GM12875 (cell line): ENCODE results near the gene KCNH6.

ENCODE experiments used
- H3K4me3 ChIP-seq: one replicate; pipeline ENCODE4 v1.5.1; 2011; ENCODE audit warnings: low read depth, low read length, control low read depth
- TF ChIP-seq, protein P1 (sequence below): IDR thresholded peaks from 2 replicates; pipeline ENCODE4 v1.5.1; 2011; ENCODE audit warnings: low read depth, mild to moderate bottlenecking, control low read depth, inconsistent platforms, low read length, moderate library complexity, borderline replicate concordance; ENCODE audit not compliant: insufficient read depth

KCNH6 gene

DNA sequence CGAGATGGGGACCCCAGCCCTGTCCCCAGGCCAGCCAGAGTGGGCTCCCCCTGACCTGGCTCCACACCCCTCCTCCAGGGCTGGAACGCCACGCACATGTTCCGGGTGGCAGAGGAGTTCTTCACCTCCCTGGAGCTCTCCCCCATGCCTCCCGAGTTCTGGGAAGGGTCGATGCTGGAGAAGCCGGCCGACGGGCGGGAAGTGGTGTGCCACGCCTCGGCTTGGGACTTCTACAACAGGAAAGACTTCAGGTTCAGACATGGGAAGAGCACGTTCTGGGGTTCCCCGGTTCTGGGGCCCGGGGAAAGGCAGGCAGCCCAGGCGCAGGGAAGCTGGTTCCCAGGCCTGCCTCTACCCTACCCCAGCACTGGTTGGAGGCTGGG, 41.7 kb upstream of the KCNH6 start:
- TF ChIP-seq, protein P1, sequence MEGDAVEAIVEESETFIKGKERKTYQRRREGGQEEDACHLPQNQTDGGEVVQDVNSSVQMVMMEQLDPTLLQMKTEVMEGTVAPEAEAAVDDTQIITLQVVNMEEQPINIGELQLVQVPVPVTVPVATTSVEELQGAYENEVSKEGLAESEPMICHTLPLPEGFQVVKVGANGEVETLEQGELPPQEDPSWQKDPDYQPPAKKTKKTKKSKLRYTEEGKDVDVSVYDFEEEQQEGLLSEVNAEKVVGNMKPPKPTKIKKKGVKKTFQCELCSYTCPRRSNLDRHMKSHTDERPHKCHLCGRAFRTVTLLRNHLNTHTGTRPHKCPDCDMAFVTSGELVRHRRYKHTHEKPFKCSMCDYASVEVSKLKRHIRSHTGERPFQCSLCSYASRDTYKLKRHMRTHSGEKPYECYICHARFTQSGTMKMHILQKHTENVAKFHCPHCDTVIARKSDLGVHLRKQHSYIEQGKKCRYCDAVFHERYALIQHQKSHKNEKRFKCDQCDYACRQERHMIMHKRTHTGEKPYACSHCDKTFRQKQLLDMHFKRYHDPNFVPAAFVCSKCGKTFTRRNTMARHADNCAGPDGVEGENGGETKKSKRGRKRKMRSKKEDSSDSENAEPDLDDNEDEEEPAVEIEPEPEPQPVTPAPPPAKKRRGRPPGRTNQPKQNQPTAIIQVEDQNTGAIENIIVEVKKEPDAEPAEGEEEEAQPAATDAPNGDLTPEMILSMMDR, result no peak
- H3K4me3 ChIP-seq, result no peak overlapping the region

DNA sequence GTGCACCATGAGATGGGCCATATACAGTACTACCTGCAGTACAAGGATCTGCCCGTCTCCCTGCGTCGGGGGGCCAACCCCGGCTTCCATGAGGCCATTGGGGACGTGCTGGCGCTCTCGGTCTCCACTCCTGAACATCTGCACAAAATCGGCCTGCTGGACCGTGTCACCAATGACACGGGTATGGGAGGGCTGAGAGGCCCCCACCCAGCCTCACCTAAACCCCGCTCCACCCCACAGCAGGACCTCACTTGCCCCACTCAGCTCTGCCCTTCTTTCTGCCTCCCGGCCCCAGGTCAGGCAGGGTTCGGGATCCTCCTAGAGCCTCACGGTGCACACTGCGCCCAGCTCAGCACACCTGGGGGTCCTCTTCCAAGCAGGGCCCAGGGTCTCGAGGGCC, 40.6 kb upstream of the KCNH6 start:
- no peak overlapping the region for H3K4me3 ChIP-seq
- TF ChIP-seq, protein P1, result no peak

DNA sequence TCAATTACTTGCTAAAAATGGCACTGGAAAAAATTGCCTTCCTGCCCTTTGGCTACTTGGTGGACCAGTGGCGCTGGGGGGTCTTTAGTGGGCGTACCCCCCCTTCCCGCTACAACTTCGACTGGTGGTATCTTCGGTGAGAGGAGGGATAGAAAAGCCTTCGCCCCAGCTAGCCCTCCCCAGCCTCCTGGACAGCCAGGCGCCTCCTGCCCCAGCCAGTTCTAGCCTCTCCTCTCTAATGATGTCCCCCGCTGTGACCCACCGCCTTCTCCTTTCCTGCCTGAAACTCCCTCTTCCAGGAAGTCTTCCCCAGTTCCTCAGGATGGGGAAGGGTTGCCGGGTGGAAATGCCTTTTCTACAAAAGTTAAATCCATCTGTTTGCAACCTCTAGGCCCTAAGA, 40.1 kb upstream of the KCNH6 start:
- TF ChIP-seq, protein P1, result no peak
- no peak overlapping the region for H3K4me3 ChIP-seq

DNA sequence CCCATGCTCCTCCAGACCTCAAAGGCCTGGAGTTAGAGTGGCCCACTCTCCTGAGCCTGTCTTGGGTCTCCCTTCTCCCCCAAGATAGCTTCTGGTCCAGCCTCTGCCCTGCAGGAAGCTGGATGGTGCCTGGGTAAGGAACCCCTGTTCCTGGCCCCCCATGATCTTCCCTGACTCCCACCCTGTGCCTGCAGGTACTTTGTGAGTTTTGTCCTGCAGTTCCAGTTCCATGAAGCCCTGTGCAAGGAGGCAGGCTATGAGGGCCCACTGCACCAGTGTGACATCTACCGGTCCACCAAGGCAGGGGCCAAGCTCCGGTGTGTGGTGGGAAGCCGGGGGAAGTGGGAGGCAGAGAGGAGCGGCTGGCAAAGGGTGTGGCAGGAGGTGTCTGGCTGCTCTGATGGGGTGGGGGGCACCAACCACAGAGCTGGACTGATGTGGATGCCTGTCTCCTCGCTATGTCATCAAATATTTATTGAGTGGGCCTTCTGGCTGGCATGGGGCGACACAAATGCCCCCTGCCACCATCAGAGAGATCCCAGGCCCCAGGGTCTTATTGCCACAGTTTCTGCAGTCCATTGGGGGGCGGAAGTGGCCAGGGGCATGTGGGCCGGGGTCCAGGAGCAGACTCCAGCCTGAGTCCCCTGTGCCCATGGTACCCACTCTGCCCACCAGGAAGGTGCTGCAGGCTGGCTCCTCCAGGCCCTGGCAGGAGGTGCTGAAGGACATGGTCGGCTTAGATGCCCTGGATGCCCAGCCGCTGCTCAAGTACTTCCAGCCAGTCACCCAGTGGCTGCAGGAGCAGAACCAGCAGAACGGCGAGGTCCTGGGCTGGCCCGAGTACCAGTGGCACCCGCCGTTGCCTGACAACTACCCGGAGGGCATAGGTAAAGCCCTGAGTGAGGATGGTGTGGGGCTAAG, 39.2 kb upstream of the KCNH6 start:
- H3K4me3 ChIP-seq, result no peak overlapping the region
- TF ChIP-seq, protein P1, result no peak

DNA sequence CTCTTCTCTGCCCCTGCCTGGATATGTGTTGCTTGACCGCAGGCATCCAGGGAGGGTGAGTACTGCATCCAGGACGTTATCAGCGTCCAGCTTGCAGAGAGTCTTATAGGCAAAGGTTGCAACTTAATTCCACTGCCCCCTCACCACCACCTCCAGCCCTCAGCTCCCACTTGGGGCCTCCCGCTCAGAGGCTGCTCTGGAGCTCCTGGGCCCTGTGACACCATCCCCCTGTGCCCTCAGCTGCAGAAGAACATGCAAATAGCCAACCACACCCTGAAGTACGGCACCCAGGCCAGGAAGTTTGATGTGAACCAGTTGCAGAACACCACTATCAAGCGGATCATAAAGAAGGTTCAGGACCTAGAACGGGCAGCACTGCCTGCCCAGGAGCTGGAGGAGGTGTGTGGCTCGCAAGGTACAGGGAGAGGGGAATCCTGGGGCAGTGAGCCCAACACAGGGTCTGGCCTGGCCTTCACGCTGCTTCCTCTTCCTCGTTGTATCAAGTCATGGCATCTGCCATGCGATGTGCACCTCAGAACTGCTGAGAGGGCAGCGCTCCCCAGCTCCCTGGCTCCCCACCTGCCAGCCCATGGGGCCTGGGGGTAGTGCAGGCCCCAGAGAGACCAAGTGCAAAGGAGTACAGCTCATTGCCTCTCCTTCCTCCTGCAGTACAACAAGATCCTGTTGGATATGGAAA, 36.7 kb upstream of the KCNH6 start:
- TF ChIP-seq, protein P1, result no peak
- H3K4me3 ChIP-seq, result no peak overlapping the region

DNA sequence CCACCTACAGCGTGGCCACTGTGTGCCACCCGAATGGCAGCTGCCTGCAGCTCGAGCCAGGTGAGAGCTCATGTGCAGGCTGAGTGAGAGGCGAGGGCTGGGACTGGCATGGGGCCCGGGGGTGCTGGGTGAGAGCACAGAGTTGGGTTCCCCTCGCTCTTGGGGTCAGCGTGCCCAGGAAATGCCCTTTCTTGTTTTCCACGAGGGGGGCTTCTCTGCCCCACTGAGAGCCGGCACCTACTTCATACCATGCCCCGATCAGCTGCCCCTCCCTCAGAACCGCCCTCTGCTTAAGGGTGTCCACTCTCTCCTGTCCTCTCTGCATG, 36.2 kb upstream of the KCNH6 start:
- TF ChIP-seq, protein P1, result no peak

DNA sequence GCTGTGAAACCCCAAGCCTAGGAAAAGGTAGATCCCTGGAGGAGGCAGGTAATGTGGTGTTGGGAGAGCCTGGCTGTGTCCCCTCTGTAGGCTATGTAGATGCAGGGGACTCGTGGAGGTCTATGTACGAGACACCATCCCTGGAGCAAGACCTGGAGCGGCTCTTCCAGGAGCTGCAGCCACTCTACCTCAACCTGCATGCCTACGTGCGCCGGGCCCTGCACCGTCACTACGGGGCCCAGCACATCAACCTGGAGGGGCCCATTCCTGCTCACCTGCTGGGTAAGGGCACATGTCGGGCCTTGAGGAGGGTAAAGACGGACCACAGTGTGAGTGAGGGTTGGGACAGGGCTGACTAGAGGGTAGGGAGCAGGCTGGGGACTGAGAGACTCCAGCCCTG, 34.3 kb upstream of the KCNH6 start:
- H3K4me3 ChIP-seq, result no peak overlapping the region
- TF ChIP-seq, protein P1, result no peak

More for the DNA sequence above, 36.2 kb upstream of the KCNH6 start:
- H3K4me3 ChIP-seq, result no peak overlapping the region
